Testis (tissue), 3 donors: ENCODE results near the gene RSU1. TPM values are rescaled to one million over a fixed set of nuclear protein-coding genes. Genes with fewer than 3 reads are reported as not detected.

Experiments used
- DNase-seq: peaks from one replicate; pipeline ENCODE4 v3.0.0-alpha.2; 2019
- H3K27ac ChIP-seq, 2 donors: fragments of 200-600 bp; sonication (generic); one replicate each; pipeline ENCODE4 v1.5.1; 2019
- H3K27me3 ChIP-seq: fragments of 200-600 bp; sonication (generic); one replicate; pipeline ENCODE4 v1.5.1; 2019
- H3K36me3 ChIP-seq: fragments of 200-600 bp; sonication (generic); one replicate; pipeline ENCODE4 v1.5.1; 2017; ENCODE audit warnings: low read depth; ENCODE audit errors: missing control alignments
- H3K4me1 ChIP-seq: fragments of 200-600 bp; sonication (generic); one replicate; pipeline ENCODE4 v1.5.1; 2019
- H3K4me3 ChIP-seq, 2 donors: fragments of 200-600 bp; sonication (generic); one replicate each; pipeline ENCODE4 v1.5.1; 2017 to 2019
- H3K9me3 ChIP-seq: fragments of 200-600 bp; sonication (generic); one replicate; pipeline ENCODE4 v1.5.1; 2017
- CTCF ChIP-seq, 3 experiments: fragments of 450-650 bp in 2 of 3; fragments of 200-600 bp in 1 of 3; sonication (generic) in 1 of 3; IDR thresholded peaks; one replicate each; pipeline ENCODE4 v1.5.1; 2016 to 2019; ENCODE audit warnings: antibody characterized with exemption in 3 of 3, mild to moderate bottlenecking in 2 of 3, moderate library complexity in 1 of 3
- POLR2A ChIP-seq: fragments of 450-650 bp; IDR thresholded peaks from one replicate; pipeline ENCODE4 v1.6.1; 2017; ENCODE audit warnings: antibody characterized with exemption, mild to moderate bottlenecking, moderate library complexity
- WGBS, 2 donors: methylation state at CpG; one replicate each; pipeline ENCODE4 v1.1.5; 2018; 5-methylcytosine and 5-hydroxymethylcytosine counted together
- intact Hi-C: fragments of 100-400 bp; cut with DNase I; formaldehyde crosslinking; loops from one replicate; pipeline ENCODE4 v1.15.1; 2023; ENCODE audit warnings: low total_unique reads
- polyA plus RNA-seq: library from polyadenylated mRNA; stranded (reverse); fragments of 350-450 nt; fragmentation: Illumina TruSeq; extraction: RNeasy Lipid Tissue Mini Kit (QIAGEN cat#74804); gene quantifications from one replicate; pipeline ENCODE4 v1.2.3, GENCODE V29; 2014; ENCODE audit warnings: low read depth, low replicate concordance; ENCODE audit not compliant: insufficient read depth
- total RNA-seq, 2 donors: library from RNA; depleted of rRNA; stranded (reverse); fragments of >200 nt; gene quantifications; one replicate each; pipeline ENCODE4 v1.2.3, GENCODE V29; 2016

Gene RSU1
- total and polyA plus RNA-seq, 3 donors from 2014 or later = 26.0 to 38.4 (median 27.3) TPM

GRCh38 chr10:16662923-16663322 is 154.3 kb downstream of the RSU1 start:
- Histone ChIP-seq H3K27me3 (no peaks in the 10 kb centered on the region), H3K27ac (no peak overlapping the region), H3K4me3 (no peak overlapping the region), H3K36me3 (no peaks in the 10 kb centered on the region), H3K4me1 (no peaks in the 10 kb centered on the region), H3K9me3 (no peaks in the 10 kb centered on the region)
- 90 to 93% methylated on average over 7 of the region's 7 CpGs for whole genome bisulfite sequencing, 2 donors
- TF ChIP-seq CTCF (IDR thresholded peaks at IDR 0.05) = no peak
- TF ChIP-seq POLR2A = no peak
- intact Hi-C loops = no loop called here
- no peak for DNase-seq

DNA sequence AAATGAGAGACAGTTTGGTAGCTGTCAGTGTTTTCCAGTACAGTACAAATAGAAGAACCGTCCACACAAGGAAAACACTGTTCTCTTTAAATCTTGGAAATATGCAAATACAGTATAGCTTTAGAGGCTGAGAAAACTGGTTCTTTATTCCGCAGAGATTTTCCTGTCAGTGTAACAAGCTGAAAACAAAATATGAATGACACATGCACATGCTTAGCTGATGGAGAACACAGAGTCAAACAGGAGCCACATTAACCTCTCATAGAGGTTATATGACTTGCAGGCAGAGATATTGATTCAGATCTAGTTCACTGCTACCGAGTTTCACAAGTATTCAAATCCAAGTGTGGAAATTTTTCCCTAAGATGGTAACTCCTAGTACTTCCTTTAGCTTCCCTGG is 160.3 kb downstream of the RSU1 start:
- DNase-seq = no peak
- H3K27me3 ChIP-seq = no peaks in the 10 kb centered on the region
- no peak overlapping the region for H3K27ac ChIP-seq
- 83 to 87% methylated on average over 3 of the region's 3 CpGs for WGBS, 2 donors
- H3K9me3 ChIP-seq = no peaks in the 10 kb centered on the region
- TF ChIP-seq POLR2A (no peak), CTCF (IDR thresholded peaks at IDR 0.05) (no peak)
- H3K4me3 ChIP-seq = no peak overlapping the region
- intact Hi-C loops = no loop called here
- no peaks in the 10 kb centered on the region for H3K36me3 ChIP-seq
- no peaks in the 10 kb centered on the region for H3K4me1 ChIP-seq

- H3K36me3 ChIP-seq = no peaks in the 10 kb centered on the region
- no peak for DNase-seq
- intact Hi-C loops = no loop called here
- no peaks in the 10 kb centered on the region for H3K4me1 ChIP-seq
- no peak overlapping the region for H3K4me3 ChIP-seq
- no peak overlapping the region for H3K27ac ChIP-seq
- TF ChIP-seq POLR2A (no peak), CTCF (IDR thresholded peaks at IDR 0.05) (no peak)
- no peaks in the 10 kb centered on the region for H3K9me3 ChIP-seq
- 71 to 79% methylated on average over 4 of the region's 4 CpGs for WGBS, 2 donors
- no peaks in the 10 kb centered on the region for H3K27me3 ChIP-seq
Observed at GRCh38 chr10:16653224-16653623, 164.0 kb downstream of the RSU1 start.

DNA sequence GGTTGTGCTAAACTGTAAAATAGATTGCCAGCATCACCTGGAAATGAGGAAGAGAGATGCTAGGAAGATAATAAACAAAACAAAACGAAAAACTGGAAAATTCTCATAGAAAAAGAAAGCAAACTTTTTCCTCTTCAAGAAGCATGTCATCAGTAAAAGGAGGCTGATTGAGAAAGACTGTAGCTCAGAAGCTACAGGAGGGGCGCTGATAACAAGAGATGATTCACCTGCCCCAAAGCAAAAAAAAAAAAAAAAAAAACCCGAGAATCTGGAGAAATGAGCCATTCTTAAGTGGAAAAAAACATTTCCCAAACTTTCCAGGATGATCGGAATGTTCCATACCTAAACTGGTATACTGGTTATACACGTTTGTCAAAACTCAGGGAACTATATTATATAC is 165.1 kb downstream of the RSU1 start:
- WGBS, 2 donors = 87 to 93% methylated on average over 5 of the region's 5 CpGs
- Histone ChIP-seq H3K4me1 (no peaks in the 10 kb centered on the region), H3K9me3 (no peaks in the 10 kb centered on the region), H3K4me3 (no peak overlapping the region), H3K27me3 (no peaks in the 10 kb centered on the region), H3K27ac (no peak overlapping the region), H3K36me3 (no peaks in the 10 kb centered on the region)
- TF ChIP-seq POLR2A (no peak), CTCF (IDR thresholded peaks at IDR 0.05) (no peak)
- no peak for DNase-seq
- intact Hi-C loops = no loop called here

- Histone ChIP-seq H3K27me3 (no peaks in the 10 kb centered on the region), H3K4me3 (no peak overlapping the region), H3K9me3 (no peaks in the 10 kb centered on the region), H3K27ac (no peak overlapping the region), H3K4me1 (no peaks in the 10 kb centered on the region), H3K36me3 (no peaks in the 10 kb centered on the region)
- WGBS, 2 donors = 91 to 100% methylated on average over 2 of the region's 2 CpGs
- TF ChIP-seq POLR2A (no peak), CTCF (IDR thresholded peaks at IDR 0.05) (no peak)
- intact Hi-C loops = no loop called here
- DNase-seq = no peak
Observed at GRCh38 chr10:16649757-16650156, 167.5 kb downstream of the RSU1 start.
